ENCODE measurements around the gene KIAA1143.

The KIAA1143 gene

DNA sequence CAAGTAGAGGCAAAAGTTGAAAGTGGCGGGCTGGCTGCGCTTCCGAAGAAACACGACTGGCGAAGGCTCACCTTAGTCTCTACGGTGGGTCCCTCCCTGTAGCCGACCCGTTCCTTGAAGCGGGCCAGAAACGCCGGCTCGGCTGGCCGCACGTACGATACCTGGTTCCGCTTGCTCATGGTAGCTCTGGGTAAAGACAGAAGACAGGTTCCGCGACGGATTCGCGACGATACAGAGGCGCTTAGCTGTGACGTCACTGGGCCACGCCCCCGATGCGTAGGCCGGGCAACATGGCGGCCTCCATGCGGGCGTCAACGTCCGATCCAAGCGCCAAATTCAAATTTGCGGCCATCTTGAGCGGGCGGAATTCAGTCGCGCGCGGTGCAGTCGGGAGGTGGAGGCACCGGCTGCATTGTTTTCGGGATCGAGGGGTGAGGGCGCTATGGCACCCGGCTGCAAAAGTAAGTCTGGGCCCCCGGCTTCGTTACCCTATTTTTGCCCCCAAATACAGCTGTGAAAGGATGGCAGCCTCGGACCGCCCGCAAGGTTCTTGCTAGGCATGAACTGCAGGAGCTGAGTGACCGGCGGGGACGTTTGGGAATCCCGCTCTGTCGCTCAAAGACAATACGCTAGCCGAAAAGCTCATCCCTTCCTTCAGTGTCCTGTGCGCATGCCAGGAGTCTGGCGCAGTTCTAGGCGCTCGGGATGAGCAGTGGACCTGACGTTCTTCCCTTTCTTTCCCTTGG lies at the start of gene KIAA1143, which contains the start of gene KIF15:
Gene KIAA1143, minus strand, starts transcription at position 196 of the 746 bp plus-strand sequence. Its CDS starts 17 bp downstream, at position 179.
Gene KIF15, plus strand, starts transcription at position 371 of the 746 bp plus-strand sequence. Its CDS starts 72 bp downstream, at position 443.
- Mint-ChIP-seq H3K4me3 (peak within 1 kb of the TSS; percentile 84), H3K27ac (peak within 1 kb of the TSS; percentile 90), H3K9me3 (peaks cover 13% of the 10 kb centered on the region), H3K27me3 (no peaks in the 10 kb centered on the region), H3K36me3 (peaks cover 21% of the 10 kb centered on the region), H3K4me1 (peaks cover 31% of the 10 kb centered on the region)
- ATAC-seq: peak; percentile 99

DNA sequence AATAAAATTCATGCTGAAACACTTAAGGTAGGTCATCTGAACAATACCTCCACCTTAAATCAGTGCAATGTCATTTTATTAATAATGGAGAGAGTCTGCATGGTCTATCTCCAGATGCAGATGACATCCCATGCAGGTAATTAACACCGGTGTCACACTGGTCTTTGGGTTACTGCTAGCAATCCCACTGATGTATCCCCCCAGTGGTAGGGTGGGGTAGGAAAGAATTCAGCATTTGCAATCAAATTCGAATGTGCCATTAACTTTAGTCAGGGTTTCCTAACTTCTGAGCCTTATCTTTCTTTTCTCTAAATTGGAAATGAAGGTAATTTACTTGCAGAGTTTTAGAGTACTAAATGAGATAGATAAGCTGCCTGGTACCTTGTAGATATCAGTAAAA lies 44.5 kb upstream of the KIAA1143 start:
- Mint-ChIP-seq H3K4me1 (no peaks in the 10 kb centered on the region), H3K4me3 (no peak overlapping the region)
- ATAC-seq: no peak

GRCh38 chr3:44803298-44803697 lies 41.9 kb upstream of the KIAA1143 start:
- H3K27ac Mint-ChIP-seq: no peak overlapping the region
- no peaks in the 10 kb centered on the region for H3K9me3 Mint-ChIP-seq
- ATAC-seq: no peak
- H3K4me3 Mint-ChIP-seq: no peak overlapping the region
- H3K4me1 Mint-ChIP-seq: no peaks in the 10 kb centered on the region
- no peaks in the 10 kb centered on the region for H3K27me3 Mint-ChIP-seq
- peaks cover 6% of the 10 kb centered on the region for H3K36me3 Mint-ChIP-seq

More for the DNA sequence above, 44.5 kb upstream of the KIAA1143 start:
- Mint-ChIP-seq H3K9me3 (no peaks in the 10 kb centered on the region), H3K27me3 (no peaks in the 10 kb centered on the region), H3K27ac (no peak overlapping the region), H3K36me3 (peaks cover 12% of the 10 kb centered on the region)

DNA sequence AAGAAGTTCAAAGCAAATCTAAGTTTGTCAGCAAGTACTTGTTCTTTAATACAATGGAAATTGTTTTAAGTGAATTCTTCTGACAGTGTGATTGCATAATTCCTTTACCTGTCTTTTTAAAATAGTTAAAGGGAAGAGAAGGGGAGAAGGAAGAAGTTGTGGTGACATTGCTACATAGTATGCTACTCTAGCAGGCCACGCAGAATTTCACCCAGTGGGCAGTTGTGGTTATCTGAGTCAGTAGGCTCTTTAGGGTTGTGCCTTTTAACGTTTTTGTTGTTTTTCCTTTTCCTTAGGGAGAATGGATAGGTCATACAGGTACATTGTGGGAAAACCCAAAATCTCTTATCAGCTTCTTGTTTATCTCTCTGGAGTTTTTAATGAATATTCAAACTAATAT lies 40.6 kb upstream of the KIAA1143 start:
- Mint-ChIP-seq H3K9me3 (no peaks in the 10 kb centered on the region), H3K27ac (no peak overlapping the region), H3K36me3 (peaks cover 6% of the 10 kb centered on the region), H3K4me1 (no peaks in the 10 kb centered on the region), H3K4me3 (no peak overlapping the region), H3K27me3 (no peaks in the 10 kb centered on the region)
- ATAC-seq: no peak

DNA sequence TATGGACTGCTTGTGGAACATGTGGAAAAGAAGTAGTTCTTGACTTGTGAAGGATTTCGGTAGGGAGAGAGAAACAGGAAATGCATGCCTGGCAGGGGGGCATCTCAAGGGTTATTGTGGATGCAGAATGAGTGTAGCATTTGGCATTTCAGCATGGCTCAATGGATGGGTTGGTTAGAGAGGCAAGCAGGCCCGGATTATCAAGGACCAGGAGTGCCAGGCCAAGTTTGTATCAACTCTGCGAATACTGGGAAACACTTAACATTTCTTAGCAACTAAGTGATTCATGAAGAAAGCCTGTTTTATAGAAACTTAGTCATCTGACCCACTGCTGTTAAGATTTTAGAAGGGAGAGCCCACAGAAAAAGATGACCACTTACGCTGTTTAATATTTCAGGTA lies 33.8 kb upstream of the KIAA1143 start:
- H3K27ac Mint-ChIP-seq: no peak overlapping the region
- peaks cover 11% of the 10 kb centered on the region for H3K36me3 Mint-ChIP-seq

DNA sequence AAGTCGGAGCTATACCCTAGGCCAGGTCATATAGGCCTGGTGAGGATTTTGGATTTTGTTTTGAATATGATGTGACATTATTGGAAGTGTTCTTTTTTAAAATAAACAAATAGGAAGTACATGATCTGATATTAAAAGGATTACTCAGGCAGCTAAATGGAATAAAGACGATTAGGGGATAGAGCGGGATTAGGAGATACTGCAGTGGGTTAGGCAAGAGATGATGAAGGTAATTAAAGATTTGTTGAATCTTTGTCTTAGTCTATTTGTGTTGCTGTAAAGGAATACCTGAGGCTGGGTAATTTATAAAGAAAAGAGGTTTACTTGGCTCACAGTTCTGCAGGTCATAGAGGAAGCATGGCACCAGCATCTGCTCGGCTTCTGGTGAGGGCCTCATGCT lies 21.5 kb upstream of the KIAA1143 start:
- no peaks in the 10 kb centered on the region for H3K4me1 Mint-ChIP-seq
- no peak overlapping the region for H3K4me3 Mint-ChIP-seq
- no peaks in the 10 kb centered on the region for H3K9me3 Mint-ChIP-seq
- H3K27me3 Mint-ChIP-seq: no peaks in the 10 kb centered on the region
- H3K36me3 Mint-ChIP-seq: peaks cover 7% of the 10 kb centered on the region
- no peak for ATAC-seq
- no peak overlapping the region for H3K27ac Mint-ChIP-seq

More for the DNA sequence above, 33.8 kb upstream of the KIAA1143 start:
- Mint-ChIP-seq H3K27me3 (no peaks in the 10 kb centered on the region), H3K4me1 (no peaks in the 10 kb centered on the region), H3K4me3 (no peak overlapping the region), H3K9me3 (no peaks in the 10 kb centered on the region)
- ATAC-seq: no peak

- Mint-ChIP-seq H3K27ac (no peak overlapping the region), H3K9me3 (peaks cover 10% of the 10 kb centered on the region), H3K4me3 (no peak overlapping the region), H3K27me3 (no peaks in the 10 kb centered on the region), H3K4me1 (no peaks in the 10 kb centered on the region), H3K36me3 (peaks cover 28% of the 10 kb centered on the region)
- no peak for ATAC-seq
Measured at GRCh38 chr3:44772099-44772442, 10.7 kb upstream of the KIAA1143 start.

GRCh38 chr3:44771424-44772098 lies 10.1 kb upstream of the KIAA1143 start:
- Mint-ChIP-seq H3K4me1 (no peaks in the 10 kb centered on the region), H3K27ac (no peak overlapping the region), H3K27me3 (no peaks in the 10 kb centered on the region), H3K36me3 (peaks cover 30% of the 10 kb centered on the region), H3K4me3 (no peak overlapping the region), H3K9me3 (peaks cover 10% of the 10 kb centered on the region)
- no peak for ATAC-seq

DNA sequence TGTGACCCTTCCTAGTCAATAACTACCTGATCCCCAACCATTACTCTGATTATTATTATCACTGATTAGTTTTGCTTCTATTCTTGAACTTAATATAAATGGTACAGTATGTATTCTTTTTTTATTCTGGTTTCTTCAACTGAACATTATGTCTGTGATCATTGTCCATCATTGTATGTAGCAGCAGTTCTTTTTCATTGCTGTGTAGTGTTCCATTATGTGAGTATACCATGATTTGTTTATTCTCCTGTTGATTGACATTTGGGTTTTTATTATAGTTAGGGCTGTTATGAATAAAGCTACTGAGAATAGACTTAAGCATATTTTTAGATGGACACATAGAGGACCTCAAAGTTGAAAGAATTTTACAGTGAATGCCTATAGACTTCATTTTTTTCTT lies 2.8 kb upstream of the KIAA1143 start:
- peaks cover 5% of the 10 kb centered on the region for H3K36me3 Mint-ChIP-seq
- H3K27me3 Mint-ChIP-seq: no peaks in the 10 kb centered on the region
- no peak overlapping the region for H3K4me3 Mint-ChIP-seq
- peaks cover 5% of the 10 kb centered on the region for H3K9me3 Mint-ChIP-seq
- no peak overlapping the region for H3K27ac Mint-ChIP-seq
- ATAC-seq: no peak
- H3K4me1 Mint-ChIP-seq: peaks cover 14% of the 10 kb centered on the region

DNA sequence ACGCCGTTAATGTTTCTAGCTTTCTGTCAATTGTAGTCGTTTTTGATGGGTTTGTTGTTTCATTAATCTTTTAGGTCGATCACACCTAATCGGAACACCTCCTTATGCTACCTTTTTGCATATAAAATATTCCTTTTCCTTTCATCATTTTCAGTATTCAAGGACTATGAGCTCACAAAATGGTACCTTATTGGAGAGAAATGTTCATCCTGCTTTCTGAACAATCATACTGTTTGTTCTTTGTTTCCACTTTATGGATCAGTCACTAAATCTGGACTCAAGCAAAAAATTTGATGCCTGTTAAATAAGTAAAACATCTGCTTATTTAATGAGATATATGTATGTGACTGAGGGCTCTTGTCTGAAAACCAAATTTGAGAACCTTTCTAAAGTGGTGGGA lies 1.3 kb upstream of the KIAA1143 start:
- Mint-ChIP-seq H3K27me3 (no peaks in the 10 kb centered on the region), H3K27ac (peak overlapping the region; percentile 90), H3K4me1 (peaks cover 23% of the 10 kb centered on the region), H3K36me3 (peaks cover 17% of the 10 kb centered on the region), H3K9me3 (peaks cover 6% of the 10 kb centered on the region), H3K4me3 (peak overlapping the region; percentile 84)
- no peak for ATAC-seq

DNA sequence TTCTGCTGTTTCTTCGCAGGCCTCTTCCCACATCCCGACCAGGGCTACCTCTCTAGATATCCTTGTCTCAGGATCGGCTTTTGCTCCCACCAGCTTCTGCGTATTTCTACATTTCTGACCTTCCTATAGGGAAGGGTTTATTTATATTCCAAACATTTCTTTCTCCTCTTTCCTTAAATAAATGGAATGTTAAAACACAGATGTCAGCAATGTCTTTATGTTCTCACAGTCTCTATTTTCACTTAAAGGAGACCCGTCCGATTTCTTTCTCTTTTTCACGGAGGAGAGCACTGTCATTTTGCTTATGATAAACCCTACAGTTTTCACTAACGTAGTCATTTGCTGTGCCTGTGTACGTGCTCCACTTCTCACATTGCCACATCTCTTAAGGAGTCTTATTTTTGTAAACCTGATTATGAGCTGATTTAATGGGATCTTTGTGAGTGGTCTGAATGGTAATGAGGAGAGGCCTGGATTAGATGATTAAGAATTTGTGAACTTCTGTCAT lies 805 bp upstream of the KIAA1143 start:
- peaks cover 20% of the 10 kb centered on the region for H3K36me3 Mint-ChIP-seq
- peak overlapping the region; percentile 84 for H3K4me3 Mint-ChIP-seq
- peak overlapping the region; percentile 90 for H3K27ac Mint-ChIP-seq
- no peaks in the 10 kb centered on the region for H3K27me3 Mint-ChIP-seq
- peaks cover 10% of the 10 kb centered on the region for H3K9me3 Mint-ChIP-seq
- no peak for ATAC-seq
- peaks cover 28% of the 10 kb centered on the region for H3K4me1 Mint-ChIP-seq

GRCh38 chr3:44761101-44761423 lies 357 bp downstream of the KIAA1143 start:
- peak overlapping the region; percentile 90 for H3K27ac Mint-ChIP-seq
- H3K27me3 Mint-ChIP-seq: no peaks in the 10 kb centered on the region
- no peak for ATAC-seq
- peak overlapping the region; percentile 84 for H3K4me3 Mint-ChIP-seq
- peaks cover 13% of the 10 kb centered on the region for H3K9me3 Mint-ChIP-seq
- H3K4me1 Mint-ChIP-seq: peaks cover 31% of the 10 kb centered on the region
- peaks cover 25% of the 10 kb centered on the region for H3K36me3 Mint-ChIP-seq

GRCh38 chr3:44734646-44735168 lies 26.7 kb downstream of the KIAA1143 start:
- H3K27ac Mint-ChIP-seq: no peak overlapping the region
- peaks cover 57% of the 10 kb centered on the region for H3K36me3 Mint-ChIP-seq
- H3K9me3 Mint-ChIP-seq: peaks cover 28% of the 10 kb centered on the region
- ATAC-seq: no peak
- H3K4me1 Mint-ChIP-seq: peaks cover 6% of the 10 kb centered on the region
- H3K27me3 Mint-ChIP-seq: no peaks in the 10 kb centered on the region
- no peak overlapping the region for H3K4me3 Mint-ChIP-seq

- Mint-ChIP-seq H3K36me3 (peaks cover 61% of the 10 kb centered on the region), H3K27me3 (no peaks in the 10 kb centered on the region), H3K9me3 (peaks cover 24% of the 10 kb centered on the region), H3K4me1 (peaks cover 14% of the 10 kb centered on the region), H3K27ac (peak within 1 kb of the TSS; percentile 98), H3K4me3 (peak within 1 kb of the TSS; percentile 100)
- ATAC-seq: peak; percentile 99
Measured at GRCh38 chr3:44729384-44729910, 32.0 kb downstream of the KIAA1143 start, which contains the start of gene ZNF501. TSS of gene ZNF501 (plus strand) at chr3:44729635. CDS start at chr3:44734422, 4,787 bp downstream.

DNA sequence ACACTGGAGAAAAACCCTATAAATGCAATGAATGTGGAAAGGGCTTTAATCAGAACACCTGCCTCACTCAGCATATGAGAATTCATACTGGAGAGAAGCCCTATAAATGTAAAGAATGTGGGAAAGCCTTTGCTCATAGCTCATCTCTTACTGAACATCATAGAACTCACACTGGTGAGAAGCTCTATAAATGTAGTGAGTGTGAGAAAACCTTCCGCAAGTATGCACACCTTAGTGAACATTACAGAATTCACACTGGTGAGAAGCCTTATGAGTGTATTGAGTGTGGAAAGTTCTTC lies 39.4 kb downstream of the KIAA1143 start:
- Mint-ChIP-seq H3K27ac (no peak overlapping the region), H3K9me3 (peaks cover 39% of the 10 kb centered on the region), H3K4me1 (no peaks in the 10 kb centered on the region), H3K4me3 (no peak overlapping the region), H3K27me3 (no peaks in the 10 kb centered on the region), H3K36me3 (peaks cover 68% of the 10 kb centered on the region)
- no peak for ATAC-seq
